HG02943 (cell line): Measurements from ENCODE around the gene DIDO1.
"Not testable (repeated sequence)": the region's sequence is repeated elsewhere in the genome, so short reads cannot be mapped to it uniquely, and the experiment has no call there.

Source experiments
- ATAC-seq: cut with Tn5 transposase; IDR thresholded peaks from one replicate; pipeline ENCODE4 v1.9.1; 2021; ENCODE audit warnings: mild to moderate bottlenecking, low read depth, moderate library complexity; ENCODE audit not compliant: unreplicated experiment

The DIDO1 gene

DNA sequence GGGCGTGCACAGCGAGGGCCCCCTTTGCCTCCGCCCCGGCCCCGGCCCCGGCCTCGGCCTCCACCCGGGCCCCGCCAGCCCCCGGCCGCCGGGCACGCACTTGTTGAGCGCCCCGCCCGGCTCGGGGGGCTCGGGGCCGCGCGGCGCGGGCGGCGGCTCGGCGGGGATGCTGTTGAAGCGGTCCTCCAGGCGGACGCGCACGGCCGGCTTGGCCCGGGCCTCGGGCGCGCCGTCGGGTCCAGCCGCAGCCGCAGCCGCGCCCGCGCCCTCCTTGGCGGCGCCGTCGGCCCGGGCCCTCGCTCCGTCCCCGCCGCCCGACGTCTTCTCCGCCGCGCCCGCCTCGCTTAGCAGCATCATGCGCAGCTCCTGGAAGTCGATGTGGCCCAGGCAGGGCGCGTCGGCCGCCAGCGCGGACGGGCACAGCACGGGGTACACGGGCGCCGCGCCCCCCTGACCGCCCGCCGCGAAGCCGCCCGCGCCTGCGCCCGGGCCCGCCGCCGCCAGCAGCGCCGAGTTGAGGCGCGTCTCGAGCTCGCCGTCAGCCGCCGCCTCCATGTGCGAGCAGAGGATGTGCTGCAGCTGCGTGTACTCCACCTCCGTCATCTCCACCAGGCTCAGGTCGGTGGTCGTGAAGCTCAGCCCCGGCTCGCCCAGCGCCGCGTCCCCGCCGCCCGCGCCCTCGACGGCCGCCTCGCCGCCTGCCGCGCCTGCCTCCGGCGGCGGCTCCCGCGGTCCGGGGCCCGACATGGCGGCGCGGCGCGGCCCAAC lies 65.2 kb downstream of the DIDO1 start:
- ATAC-seq = peak; percentile 39

DNA sequence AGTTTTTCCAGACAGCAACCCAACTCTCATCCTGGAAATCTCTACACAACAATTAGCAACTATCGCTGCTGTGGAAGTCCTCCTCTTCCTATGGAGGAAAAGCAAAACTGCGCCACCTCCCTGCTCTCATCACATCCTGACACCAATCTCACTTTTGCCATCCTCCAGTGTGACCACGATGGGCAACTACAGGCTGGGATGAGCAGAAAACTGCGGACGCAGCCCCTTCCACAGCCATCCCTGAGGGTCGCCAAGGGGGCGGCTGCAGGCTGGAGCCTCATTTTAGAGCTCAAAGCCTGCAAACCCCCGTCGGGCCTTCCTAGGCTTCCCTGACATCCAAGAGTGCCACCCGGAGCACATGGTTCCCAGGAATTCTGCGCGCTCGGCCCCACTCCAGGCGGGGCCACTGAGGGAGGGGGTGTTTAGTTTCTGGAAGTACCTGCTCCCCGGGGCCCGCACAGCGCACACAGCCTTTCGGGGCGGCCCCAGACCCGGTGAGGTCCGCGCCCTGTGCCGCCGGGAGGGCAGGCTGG lies 65.8 kb downstream of the DIDO1 start:
- ATAC-seq = no peak

- no peak for ATAC-seq
These were observed 66.6 kb downstream of the DIDO1 start for GRCh38 chr20:62859721-62860120.

GRCh38 chr20:62858058-62858830 lies 68.1 kb downstream of the DIDO1 start:
- ATAC-seq = no peak

DNA sequence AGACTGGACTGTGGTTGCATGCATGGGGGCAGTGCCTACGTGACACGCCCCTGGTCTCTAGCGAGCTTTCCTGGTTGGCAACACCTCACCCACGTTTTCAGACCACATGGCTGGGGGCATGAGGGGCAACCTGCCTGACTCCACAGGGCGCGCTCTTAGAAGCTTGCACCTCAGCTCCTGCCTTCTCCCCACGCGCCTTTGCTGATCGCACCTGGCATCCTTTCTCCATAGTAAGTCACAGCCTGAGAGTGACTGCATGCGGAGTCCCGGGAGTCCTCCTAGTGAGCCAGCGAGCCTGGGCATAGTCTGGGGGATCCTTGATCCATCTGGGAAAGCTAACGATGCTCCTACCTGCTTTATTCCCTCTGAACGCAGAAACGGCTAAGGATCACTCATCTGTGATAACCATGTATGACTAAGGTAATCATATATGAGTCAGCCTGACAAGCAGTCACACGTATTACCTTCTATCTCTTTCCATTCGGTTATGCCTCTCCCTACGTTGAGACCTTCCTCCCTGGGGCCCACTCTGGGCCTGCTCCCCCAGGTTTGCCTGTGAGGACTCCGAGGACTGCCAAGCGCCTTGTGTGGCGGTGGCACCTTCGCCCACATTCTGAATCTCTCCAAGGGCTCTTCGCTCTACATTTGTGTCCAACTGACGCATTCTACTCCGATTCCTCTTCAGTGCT lies 69.2 kb downstream of the DIDO1 start:
- no peak for ATAC-seq

DNA sequence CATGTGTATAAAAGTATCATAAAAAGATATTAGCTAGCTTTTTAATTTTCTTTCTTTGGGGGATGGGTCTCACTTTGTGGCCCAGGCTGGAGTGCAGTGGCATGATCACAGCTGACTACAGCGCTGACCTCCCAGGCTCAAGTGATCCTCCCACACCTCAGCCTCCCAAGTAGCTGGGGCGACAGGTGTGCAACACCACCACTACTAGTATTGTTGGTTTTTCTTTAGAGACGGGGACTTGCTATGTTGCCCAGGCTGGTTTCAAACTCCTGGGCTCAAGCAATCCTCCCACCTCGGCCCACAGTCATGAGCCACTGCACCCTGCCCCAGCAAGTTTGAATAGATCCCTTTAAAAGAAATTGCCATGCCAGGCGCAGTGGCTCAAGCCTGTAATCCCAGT lies 71.2 kb downstream of the DIDO1 start:
- no peak for ATAC-seq

- no peak for ATAC-seq
These were observed 72.2 kb downstream of the DIDO1 start for GRCh38 chr20:62854121-62854520.

DNA sequence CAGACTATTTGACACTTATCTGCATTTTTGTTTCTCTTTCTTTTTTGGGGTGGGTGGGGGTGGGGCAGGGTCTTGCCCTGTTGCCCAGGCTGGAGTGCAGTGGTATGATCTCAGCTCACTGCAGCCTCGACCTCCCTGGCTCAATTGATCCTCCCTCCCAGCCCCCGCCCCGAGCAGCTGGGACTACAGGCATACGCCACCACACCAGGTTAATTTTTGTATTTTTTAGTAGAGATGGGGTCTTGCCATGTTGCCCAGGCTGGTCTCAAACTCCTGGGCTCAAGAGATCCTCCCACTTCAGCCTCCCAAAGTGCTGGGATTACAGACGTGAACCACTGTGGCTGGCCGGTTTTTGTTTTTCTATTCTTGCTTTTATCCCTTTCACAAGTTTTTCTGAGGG lies 73.0 kb downstream of the DIDO1 start:
- not testable (repeated sequence) for ATAC-seq

DNA sequence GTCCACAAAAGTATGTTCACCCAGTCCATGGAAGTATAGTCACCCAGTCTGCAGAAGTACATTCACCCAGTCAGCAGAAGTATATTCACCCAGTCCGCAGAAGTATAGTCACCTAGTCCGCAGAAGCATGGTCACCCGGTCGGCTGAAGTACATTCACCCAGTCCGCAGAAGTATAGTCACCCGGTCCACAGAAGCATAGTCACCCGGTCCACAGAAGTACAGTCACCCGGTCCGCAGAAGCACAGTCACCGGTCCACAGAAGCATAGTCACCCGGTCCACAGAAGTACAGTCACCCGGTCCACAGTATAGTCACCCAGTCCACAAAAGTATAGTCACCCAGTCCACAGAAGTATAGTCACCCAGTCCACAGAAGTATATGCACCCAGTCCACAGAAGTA lies 73.5 kb downstream of the DIDO1 start:
- ATAC-seq = no peak

DNA sequence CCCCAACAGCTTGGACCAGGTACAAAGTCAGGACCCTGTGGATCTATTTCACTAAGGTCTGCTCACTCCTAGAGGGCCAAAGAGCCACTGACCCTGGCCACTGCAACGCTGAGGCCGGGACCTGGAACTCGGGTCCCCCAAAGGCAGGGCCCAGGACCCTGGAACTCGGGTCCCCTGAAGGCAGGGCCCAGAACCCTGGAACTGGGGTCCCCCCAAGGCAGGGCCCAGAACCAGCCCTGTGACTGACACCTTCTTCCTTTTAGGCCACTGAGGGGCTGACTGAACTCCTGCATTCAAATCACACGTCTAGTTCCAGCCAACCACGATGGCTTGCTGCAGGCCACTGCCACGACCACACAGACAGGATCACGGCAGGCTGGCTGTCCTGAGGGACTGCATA lies 74.1 kb downstream of the DIDO1 start:
- no peak for ATAC-seq

DNA sequence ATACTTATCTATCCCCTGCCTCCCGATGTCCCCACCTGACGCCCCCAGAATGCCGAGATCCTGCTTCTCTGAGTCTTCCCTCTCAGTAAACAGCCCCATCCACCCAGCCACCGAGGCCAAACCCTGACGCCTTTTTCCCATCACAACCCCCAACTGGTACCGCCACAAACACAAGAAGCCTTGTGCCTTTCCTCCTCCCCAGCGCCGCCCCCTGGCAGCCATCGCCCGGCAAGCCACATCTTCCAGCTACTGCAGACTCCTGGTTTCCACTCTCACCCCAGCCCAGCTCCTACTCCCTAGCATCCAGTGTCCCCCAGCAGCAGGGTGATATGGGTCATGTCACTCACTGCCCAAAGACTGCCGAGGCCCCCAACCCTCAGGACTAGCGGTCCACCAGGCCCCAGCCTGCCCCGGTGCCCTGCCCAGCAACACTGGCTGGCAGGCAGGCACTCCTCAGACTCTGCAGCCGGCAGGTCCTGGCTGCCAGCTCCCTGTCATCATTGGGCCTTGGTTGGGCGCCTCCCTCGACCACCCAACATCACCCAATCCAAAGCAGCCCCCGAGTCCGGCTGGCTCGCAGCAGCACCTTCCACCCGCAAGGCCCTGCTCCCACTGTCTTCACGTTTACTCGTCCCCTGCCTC lies 75.9 kb downstream of the DIDO1 start:
- no peak for ATAC-seq

DNA sequence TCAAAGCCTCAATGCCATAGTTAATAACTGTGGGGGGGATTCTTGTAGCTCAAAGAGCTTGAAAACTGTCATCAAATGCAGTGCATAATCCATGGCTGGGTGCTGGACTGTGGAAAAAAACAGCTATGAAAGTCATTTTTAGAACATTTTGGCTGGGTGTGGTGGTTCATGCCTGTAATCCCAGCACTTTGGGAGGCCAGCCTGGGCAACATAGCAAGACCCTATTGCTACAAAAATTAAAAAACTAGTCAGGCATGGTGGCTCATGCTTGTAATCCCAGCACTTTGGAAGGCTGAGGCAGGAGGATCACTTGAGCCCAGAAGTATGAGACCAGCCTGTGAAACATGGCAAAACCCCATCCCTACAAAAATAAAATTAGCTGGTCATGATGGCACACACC lies 76.9 kb downstream of the DIDO1 start:
- no peak for ATAC-seq

DNA sequence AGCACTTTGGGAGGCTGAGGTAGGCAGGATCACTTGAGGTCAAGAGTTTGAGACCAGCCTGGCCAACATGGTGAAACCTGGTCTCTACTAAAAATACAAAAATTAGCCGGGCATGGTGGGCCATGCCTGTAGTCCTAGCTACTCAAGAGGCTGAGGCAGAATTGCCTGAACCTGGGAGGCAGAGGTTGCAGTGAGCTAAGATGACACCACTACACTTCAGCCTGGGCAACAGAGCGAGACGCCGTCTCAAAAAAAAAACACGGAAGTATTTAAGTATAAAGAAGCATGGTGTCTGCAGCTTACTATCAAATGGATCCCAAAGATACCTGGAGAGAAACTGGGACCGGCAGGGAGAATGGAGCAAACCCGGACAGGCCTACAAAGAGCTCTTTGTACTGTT lies 77.4 kb downstream of the DIDO1 start:
- ATAC-seq = not testable (repeated sequence)

DNA sequence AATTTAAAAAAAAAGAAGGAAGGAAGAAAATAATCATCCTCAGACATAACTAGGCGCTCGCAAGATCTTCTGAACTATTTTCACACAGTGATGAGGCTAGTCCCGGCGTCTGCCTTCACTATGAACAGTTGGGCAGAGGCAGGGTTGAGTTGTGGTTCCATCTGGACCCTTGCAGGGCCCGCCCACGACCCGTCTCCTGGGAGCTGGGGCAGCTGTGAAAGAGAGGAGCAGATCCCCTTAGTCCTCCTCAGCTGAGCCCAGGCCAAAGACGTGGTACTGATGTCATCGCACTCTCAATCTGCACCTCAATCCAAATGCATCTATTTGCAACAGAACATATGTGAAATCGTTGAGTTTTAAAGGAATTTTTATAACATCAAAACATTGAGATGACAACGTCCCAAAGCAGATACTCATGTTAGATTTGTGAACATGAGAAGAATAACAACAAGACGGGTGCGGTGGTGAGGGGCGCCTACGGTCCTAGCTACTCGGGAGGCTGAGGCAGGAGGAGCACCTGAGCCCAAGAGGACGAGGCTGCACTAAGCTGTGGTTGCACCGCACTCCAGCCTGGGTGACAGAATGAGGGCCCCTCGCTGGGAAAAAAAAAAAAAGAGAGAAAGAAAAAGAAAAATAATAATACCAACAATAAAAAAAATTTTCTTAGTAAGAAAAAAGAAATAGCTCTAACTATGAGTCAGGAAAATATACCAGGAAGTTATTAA lies 80.0 kb downstream of the DIDO1 start:
- no peak for ATAC-seq

- ATAC-seq = no peak
These were observed 80.7 kb downstream of the DIDO1 start for GRCh38 chr20:62845416-62846160.

DNA sequence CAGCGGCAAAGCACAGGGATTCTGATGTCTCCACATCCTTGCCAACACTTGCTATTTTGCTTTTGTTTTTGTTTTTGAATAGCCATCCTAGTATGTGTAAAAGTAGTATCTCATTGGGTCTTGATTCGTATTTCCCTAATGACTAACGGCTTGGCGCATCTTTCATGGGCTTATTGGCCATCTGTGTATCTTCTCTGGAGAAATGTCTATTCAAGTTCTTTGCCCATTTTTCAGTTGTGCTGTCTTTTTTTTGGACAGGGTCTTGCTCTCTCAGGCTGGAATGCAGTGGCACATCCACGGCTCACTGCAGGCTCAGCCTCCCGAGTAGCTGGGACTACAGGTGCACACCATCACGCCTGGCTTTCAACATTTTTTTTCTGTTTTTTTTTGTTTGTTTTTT lies 82.1 kb downstream of the DIDO1 start:
- no peak for ATAC-seq

DNA sequence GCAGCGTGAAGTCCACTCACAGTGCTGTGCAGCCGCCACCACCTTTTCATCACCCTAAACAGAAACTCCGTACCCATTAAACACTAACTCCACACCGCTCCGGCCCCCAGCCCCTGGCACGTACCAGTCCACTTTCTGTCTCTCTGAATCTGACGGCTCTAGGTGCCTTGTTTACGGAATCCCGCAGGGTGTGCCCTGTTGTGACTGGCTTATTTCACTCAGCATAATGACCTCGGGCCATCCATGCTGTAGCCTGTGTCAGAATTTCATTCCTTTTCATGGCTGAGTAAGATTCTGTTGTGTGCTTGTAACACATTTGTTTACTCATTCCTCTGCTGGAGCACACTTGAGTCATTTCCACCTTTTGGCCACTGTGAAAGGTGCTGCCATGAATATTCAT lies 82.6 kb downstream of the DIDO1 start:
- ATAC-seq = no peak

DNA sequence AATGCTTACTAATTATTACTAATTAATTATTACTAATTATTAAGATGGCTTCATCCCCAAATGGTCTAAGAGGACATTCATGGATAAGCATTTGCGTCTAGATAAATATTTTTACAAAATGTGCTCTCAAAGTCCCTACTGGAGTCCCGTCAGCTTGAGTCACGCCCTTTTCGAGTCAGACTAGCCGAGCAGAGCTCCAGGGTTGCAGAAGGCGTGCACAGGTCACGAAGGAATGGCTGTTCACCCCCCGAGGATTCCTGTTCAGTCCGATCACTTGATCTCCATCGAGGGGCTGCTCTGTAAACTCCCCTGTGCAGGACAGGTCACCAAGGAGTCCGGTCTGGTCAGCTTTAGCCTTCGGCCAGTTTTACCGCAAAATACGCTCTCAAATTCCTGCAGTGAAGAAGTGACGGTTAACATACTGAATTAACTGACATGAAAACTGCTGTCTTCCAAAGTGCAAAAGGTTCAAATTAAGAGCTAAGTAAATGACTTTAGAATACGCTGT lies 84.5 kb downstream of the DIDO1 start:
- no peak for ATAC-seq
